HG03175 (cell line): ENCODE results near the gene BPNT1.
"Not testable (repeated sequence)": the region's sequence is repeated elsewhere in the genome, so short reads cannot be mapped to it uniquely, and the experiment has no call there.

Source experiments
- ATAC-seq: cut with Tn5 transposase; IDR thresholded peaks from one replicate; pipeline ENCODE4 v1.9.1; 2021; ENCODE audit warnings: mild to moderate bottlenecking, moderate library complexity; ENCODE audit not compliant: unreplicated experiment

The BPNT1 gene

GRCh38 chr1:220084460-220084859 is 5.1 kb downstream of the BPNT1 start:
- no peak for ATAC-seq

DNA sequence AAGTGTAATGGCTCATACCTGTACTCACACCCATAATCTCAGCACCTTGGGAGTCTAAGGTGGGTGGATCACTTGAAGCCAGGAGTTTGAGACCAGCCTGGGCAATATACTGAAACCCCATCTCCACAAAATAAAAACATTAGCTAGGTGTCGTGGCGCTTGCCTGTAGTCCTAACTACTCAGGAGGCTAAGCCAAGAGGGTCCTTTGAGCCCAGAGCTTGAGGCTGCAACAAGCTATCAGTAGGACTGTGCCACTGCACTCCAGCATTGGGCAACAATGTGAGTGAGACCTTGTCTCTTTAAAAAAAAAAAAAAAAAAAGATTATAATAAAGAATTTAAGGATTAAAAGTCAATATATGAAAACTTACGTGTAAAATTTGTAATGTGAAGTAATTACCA is 11.7 kb downstream of the BPNT1 start:
- no peak for ATAC-seq

- no peak for ATAC-seq
These were observed 12.5 kb downstream of the BPNT1 start for GRCh38 chr1:220076861-220077762.

GRCh38 chr1:220067269-220068204 is 22.1 kb downstream of the BPNT1 start:
- no peak for ATAC-seq

- no peak for ATAC-seq
These were observed 27.0 kb downstream of the BPNT1 start for GRCh38 chr1:220062629-220063028.

GRCh38 chr1:220060876-220061275 is 28.7 kb downstream of the BPNT1 start:
- no peak for ATAC-seq

- no peak for ATAC-seq
These were observed 33.2 kb downstream of the BPNT1 start for GRCh38 chr1:220056374-220056773.

DNA sequence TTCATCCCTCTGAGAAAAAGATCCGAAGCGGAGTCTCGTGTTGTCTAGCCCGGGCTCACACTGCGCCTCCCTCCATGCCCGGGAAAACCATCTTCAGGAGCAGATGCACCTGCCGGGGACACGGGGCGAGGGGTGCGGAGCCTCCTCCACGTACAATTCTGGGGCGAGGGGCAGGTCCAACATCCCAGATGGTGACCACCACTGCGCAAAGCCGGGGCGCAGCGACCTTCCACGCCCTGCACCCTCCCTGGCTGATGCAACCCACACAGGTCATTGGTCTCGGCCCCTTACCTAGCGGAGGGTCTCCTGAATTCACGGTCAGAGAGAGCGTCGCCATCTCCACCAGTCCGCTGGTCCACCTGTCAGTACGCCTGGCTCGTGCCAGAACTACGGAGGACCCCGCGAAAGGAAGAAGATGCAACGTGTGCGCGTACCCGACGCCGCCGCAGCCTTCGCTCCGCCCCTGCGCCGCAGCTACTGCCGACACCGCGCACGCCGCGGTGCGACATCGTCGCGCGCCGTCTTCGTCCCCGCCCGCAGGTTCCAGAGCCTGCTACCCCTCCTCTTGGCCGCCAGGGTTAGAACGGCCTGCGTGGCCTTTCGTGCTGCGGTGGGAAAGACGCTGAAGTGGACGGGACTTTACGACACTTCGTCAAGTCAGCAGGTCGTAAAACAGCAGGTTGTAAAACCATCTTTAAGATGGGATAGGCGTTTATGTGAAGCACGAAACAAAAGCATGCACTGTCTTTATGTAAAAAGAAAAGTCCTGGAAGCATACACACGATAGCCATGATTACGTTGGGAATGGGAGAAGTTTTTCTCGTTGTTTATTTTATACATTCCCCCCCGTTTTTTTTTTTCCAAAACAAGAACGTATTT is 43.3 kb downstream of the BPNT1 start, which contains the start of gene EPRS1:
EPRS1 (minus strand) TSS at position 454 of the 879 bp plus-strand sequence; CDS start at position 337, 117 bp downstream.
- peak; percentile 99 for ATAC-seq

DNA sequence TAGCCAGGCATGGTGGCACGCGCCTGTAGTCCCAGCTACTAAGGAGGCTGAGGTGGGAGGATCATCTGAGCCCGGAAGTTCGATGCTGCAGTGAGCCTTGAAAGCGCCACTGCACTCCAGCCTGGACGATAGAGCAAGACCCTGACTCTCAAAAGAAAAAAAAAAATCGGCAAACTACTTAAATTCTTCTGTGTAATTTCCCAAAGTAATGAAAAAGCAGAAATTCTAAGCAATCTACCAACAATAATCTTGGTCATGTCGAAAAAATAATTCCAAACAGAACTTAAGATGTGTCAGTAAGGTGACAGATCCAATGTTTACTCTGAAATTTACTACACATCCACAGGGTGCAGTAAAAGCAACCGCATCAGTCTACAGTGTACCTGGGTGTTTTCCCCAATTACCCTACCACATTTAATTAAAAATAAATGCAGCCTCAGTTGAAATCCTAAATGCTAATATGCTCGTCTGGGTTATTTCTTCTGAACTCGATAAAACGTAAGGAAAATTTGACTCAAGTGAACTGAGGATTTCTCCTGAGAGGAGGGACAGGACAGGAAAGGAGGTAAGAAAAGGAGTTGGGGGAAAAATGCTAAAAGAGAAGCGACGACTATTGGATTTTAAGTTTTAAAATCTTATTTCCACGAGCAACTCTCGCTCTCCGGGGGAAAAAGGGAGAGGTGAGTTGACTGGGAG is 44.1 kb downstream of the BPNT1 start:
- ATAC-seq: no peak

- ATAC-seq: no peak
These were observed 44.8 kb downstream of the BPNT1 start for GRCh38 chr1:220044678-220045355.

GRCh38 chr1:220043646-220044045 is 45.9 kb downstream of the BPNT1 start:
- no peak for ATAC-seq

- no peak for ATAC-seq
These were observed 49.5 kb downstream of the BPNT1 start for GRCh38 chr1:220040028-220040596.

GRCh38 chr1:220038640-220039039 is 50.9 kb downstream of the BPNT1 start:
- no peak for ATAC-seq

- ATAC-seq: not testable (repeated sequence)
These were observed 51.8 kb downstream of the BPNT1 start for GRCh38 chr1:220037810-220038209.

- no peak for ATAC-seq
These were observed 56.7 kb downstream of the BPNT1 start for GRCh38 chr1:220032911-220033310.

DNA sequence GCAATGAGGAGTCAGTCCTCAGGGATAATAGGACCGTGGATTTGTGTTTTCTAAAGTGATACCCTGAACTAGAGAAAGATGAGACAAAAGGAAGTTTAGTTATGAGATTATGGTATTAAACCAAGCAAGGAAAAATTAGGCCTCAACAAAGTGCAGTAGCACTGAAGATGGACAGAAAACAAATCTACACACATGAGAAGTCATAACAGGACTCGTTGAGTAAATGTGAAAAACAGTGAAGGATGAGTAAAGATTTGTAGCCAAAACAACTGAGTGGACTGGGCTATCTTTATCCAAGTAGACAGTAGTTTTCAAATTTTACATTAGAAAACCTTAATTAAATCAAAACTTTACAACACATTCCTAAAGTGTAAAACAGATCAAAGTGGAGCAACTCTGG is 58.3 kb downstream of the BPNT1 start:
- ATAC-seq: no peak

- peak; percentile 60 for ATAC-seq
These were observed 61.2 kb downstream of the BPNT1 start for GRCh38 chr1:220028346-220028895.

- ATAC-seq: no peak
These were observed 70.5 kb downstream of the BPNT1 start for GRCh38 chr1:220019071-220019470.

DNA sequence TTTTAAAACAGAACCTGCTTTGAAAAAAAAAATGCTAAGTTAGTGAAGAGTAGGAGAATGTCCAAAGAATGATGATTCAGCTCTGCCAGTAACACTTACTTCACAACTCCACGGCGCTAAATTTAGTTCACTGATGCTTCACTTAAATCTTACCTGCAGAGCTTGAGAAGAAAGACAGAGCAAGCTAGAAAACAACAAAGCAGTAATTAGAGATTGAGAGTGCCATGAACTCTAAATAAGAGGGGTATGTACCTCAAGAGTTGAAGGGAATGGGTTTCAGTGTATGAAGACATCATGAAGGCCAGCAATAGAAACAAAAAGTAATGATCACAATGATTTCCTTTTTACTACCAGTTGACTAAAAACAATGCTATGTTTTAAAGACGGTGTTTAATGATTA is 76.1 kb downstream of the BPNT1 start:
- peak; percentile 85 for ATAC-seq
